NT2/D1 (cell line): ENCODE measurements around the gene GNAI1.

ENCODE experiments used
- SUZ12 ChIP-seq: IDR thresholded peaks from 2 replicates; pipeline ENCODE4 v1.6.1; 2011; ENCODE audit not compliant: insufficient read length, insufficient read depth; ENCODE audit errors: extremely low read depth
- ZNF274 ChIP-seq: IDR thresholded peaks from 2 replicates; pipeline ENCODE4 v1.6.1; 2011; ENCODE audit warnings: mild to moderate bottlenecking, low read depth, low read length

GRCh38 chr7:80204919-80205318 is 70.3 kb downstream of the GNAI1 start:
- TF ChIP-seq SUZ12 (no peak), ZNF274 (no peak)
